Adrenal gland (tissue), 12 donors: ENCODE results near the gene STN1. TPM values are rescaled to one million over a fixed set of nuclear protein-coding genes. Genes with fewer than 3 reads are reported as not detected.

ENCODE experiments used
- DNase-seq, 7 donors: peaks; one replicate each; pipeline ENCODE4 v3.0.0-alpha.2; 2019 to 2020
- H3K27ac ChIP-seq, 5 donors: fragments of 200-600 bp; sonication (generic) in 4 of 5; 1 replicate in 3 of 5; 2 replicates in 2 of 5; pipeline versions ENCODE4 v1.5.1 to v1.8.0; 2016 to 2020; ENCODE audit warnings: mild to moderate bottlenecking in 1 of 5
- H3K27me3 ChIP-seq: fragments of 200-600 bp; 2 replicates; pipeline ENCODE4 v1.8.0; 2021
- H3K36me3 ChIP-seq, 2 donors: fragments of 200-600 bp; replicated peaks in 1 of 2; 1 replicate in 1 of 2; 2 replicates in 1 of 2; pipeline versions ENCODE4 v1.5.1 to v1.8.0; 2018 to 2022
- H3K4me1 ChIP-seq, 2 donors: fragments of 200-600 bp; replicated peaks in 1 of 2; 1 replicate in 1 of 2; 2 replicates in 1 of 2; pipeline versions ENCODE4 v1.5.1 to v1.8.0; 2018 to 2021
- H3K4me3 ChIP-seq, 4 donors: fragments of 200-600 bp; sonication (generic) in 3 of 4; one replicate each; pipeline ENCODE4 v1.5.1; 2016 to 2018
- H3K9me3 ChIP-seq, 3 donors: fragments of 200-600 bp; sonication (generic) in 1 of 3; replicated peaks in 1 of 3; 1 replicate in 2 of 3; 2 replicates in 1 of 3; pipeline versions ENCODE4 v1.5.1 to v1.8.0; 2016 to 2021
- POLR2A ChIP-seq, 2 donors: fragments of 450-650 bp; IDR thresholded peaks; one replicate each; pipeline ENCODE4 v1.6.1; 2017; ENCODE audit warnings: antibody characterized with exemption in 2 of 2, mild to moderate bottlenecking in 2 of 2, moderate library complexity in 1 of 2
- WGBS, 4 donors: extraction: QIAGEN DNeasy Blood & Tissue Kit in 2 of 4; methylation state at CpG; one replicate each; pipeline versions ENCODE4 v1.1.5 to v1.1.7; 2013 to 2017; 5-methylcytosine and 5-hydroxymethylcytosine counted together
- intact Hi-C, 2 donors: fragments of 100-400 bp; cut with DNase I; formaldehyde crosslinking; loops; one replicate each; pipeline versions ENCODE4 v1.14.1 to v1.15.0; 2022 to 2023
- polyA plus RNA-seq, 3 donors: library from polyadenylated mRNA; stranded (reverse); fragments of 200-250 nt in 2 of 3; fragments of 350-450 nt in 1 of 3; fragmentation: Illumina TruSeq in 1 of 3; extraction: RNeasy Lipid Tissue Mini Kit (QIAGEN cat#74804) in 1 of 3; gene quantifications; one replicate each; pipeline ENCODE4 v1.2.3, GENCODE V29; 2013 to 2014
- total RNA-seq, 9 donors: library from RNA; depleted of rRNA in 4 of 9; stranded (reverse); fragments of >200 nt in 4 of 9; fragments of 120-200 nt in 1 of 9; fragmentation: NEBNext Ultra II Directional in 1 of 9; extraction: Animal tissue kit (Norgen Biotek cat#: 25700) in 1 of 9; gene quantifications; one replicate each; pipeline versions ENCODE4 v1.1.0 to v1.2.4, GENCODE V29; 2013 to 2023
- TF ChIP-seq, protein P1 (sequence below), 6 experiments: fragments of 450-650 bp in 4 of 6; fragments of 200-600 bp in 2 of 6; sonication (generic) in 1 of 6; IDR thresholded peaks; 1 replicate in 5 of 6; 2 replicates in 1 of 6; pipeline versions ENCODE4 v1.5.1 to v1.8.0; 2016 to 2021; ENCODE audit warnings: antibody characterized with exemption in 6 of 6, mild to moderate bottlenecking in 2 of 6, moderate library complexity in 1 of 6
- donor health status: healthy with polysubstance abuse.
- donor health status: Bipolar disorder and iron deficiency.
- donor health status: DM: yes; HTN: yes; CAD: no.
- donor health status: DM: no; HTN: no; CAD: no.
- donor health status: DM: no; HTN: no; CAD: no.
- donor health status: DM: yes; HTN: yes; CAD: no.

STN1 gene
- total and polyA plus RNA-seq, 12 donors = 14.8 to 73.6 (median 36.2) TPM

DNA sequence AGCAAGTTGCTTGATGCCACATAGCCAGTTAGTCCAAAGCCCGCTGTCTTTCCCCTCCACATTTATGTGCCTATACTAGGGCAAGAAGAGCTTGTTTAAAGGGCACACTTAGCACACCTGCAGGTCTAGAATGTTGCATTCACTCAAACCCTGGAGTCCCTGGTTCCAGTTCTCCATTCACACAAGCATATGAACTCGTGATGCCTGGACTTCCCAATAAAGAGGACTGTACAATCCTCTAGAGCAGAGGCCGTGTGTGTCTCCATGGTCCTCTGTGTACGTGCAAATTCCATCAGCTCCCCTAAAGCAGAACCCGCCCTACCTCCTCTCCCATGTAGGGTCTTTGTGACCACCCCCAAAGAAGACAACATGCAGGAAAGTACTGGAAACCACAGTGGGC lies 59.6 kb downstream of the STN1 start:
- TF ChIP-seq, protein P1, sequence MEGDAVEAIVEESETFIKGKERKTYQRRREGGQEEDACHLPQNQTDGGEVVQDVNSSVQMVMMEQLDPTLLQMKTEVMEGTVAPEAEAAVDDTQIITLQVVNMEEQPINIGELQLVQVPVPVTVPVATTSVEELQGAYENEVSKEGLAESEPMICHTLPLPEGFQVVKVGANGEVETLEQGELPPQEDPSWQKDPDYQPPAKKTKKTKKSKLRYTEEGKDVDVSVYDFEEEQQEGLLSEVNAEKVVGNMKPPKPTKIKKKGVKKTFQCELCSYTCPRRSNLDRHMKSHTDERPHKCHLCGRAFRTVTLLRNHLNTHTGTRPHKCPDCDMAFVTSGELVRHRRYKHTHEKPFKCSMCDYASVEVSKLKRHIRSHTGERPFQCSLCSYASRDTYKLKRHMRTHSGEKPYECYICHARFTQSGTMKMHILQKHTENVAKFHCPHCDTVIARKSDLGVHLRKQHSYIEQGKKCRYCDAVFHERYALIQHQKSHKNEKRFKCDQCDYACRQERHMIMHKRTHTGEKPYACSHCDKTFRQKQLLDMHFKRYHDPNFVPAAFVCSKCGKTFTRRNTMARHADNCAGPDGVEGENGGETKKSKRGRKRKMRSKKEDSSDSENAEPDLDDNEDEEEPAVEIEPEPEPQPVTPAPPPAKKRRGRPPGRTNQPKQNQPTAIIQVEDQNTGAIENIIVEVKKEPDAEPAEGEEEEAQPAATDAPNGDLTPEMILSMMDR (IDR thresholded peaks at IDR 0.05) = no peak
- TF ChIP-seq POLR2A (IDR thresholded peaks at IDR 0.05) = no peak
- no peaks in the 10 kb centered on the region for H3K9me3 ChIP-seq
- DNase-seq = no peak
- 68 to 87% (median 74%) methylated on average over 5 of the region's 5 CpGs for WGBS, 4 donors
- no peak overlapping the region for H3K27ac ChIP-seq
- H3K4me3 ChIP-seq = no peak overlapping the region
- H3K4me1 ChIP-seq = peaks cover 7 to 17% of the 10 kb centered on the region in 2 donors
- intact Hi-C loops = loop anchor here (2.0 kb wide), 2 partner anchors 144 to 146 kb away; no protein-coding TSS in a partner anchor
- H3K27me3 ChIP-seq = no peaks in the 10 kb centered on the region
- H3K36me3 ChIP-seq = no peaks in the 10 kb centered on the region

DNA sequence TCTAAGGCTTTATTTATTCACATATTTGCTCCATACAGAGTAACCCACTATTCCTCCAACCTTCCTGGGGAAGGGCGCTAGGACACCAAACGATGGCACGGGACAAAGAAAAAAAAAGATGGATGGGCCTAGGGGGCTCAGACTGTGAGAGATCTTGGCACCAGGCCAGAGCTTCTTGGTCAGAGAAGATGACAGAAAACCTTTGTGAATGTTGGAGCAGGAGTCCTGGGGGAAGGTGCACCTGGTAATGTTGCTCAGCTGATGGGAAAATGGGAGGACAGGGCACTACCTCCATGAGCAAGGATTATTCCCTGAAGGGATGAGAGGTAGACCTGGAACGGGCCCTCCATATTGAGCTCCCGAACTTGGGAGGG lies 61.2 kb downstream of the STN1 start:
- 91 to 93% (median 92%) methylated on average over 5 of the region's 5 CpGs for WGBS, 4 donors
- no peak for DNase-seq
- no peak for TF ChIP-seq POLR2A (IDR thresholded peaks at IDR 0.05)
- TF ChIP-seq, protein P1 (IDR thresholded peaks at IDR 0.05) = no peak
- H3K27ac ChIP-seq = no peak overlapping the region
- no peaks in the 10 kb centered on the region for H3K27me3 ChIP-seq
- H3K9me3 ChIP-seq = no peaks in the 10 kb centered on the region
- H3K4me1 ChIP-seq = peaks cover 7 to 32% of the 10 kb centered on the region in 2 donors
- H3K36me3 ChIP-seq = no peaks in the 10 kb centered on the region
- no peak overlapping the region for H3K4me3 ChIP-seq
- intact Hi-C loops = no loop called here

- Histone ChIP-seq H3K4me1 (peaks cover 7 to 38% of the 10 kb centered on the region in 2 donors), H3K36me3 (no peaks in the 10 kb centered on the region), H3K4me3 (peak overlapping the region in 2 of 4 donors; percentile 12 to 65), H3K27ac (peak overlapping the region in 1 of 5 donors; percentile 57), H3K9me3 (no peaks in the 10 kb centered on the region), H3K27me3 (no peaks in the 10 kb centered on the region)
- TF ChIP-seq POLR2A (IDR thresholded peaks at IDR 0.05) = no peak
- TF ChIP-seq, protein P1 (IDR thresholded peaks at IDR 0.05) = no peak
- 23 to 36% (median 27%) methylated on average over 23 to 34 of the region's 34 CpGs for WGBS, 4 donors
- intact Hi-C loops = no loop called here
- no peak for DNase-seq
Observed at GRCh38 chr10:103855852-103856796, 61.9 kb downstream of the STN1 start.

DNA sequence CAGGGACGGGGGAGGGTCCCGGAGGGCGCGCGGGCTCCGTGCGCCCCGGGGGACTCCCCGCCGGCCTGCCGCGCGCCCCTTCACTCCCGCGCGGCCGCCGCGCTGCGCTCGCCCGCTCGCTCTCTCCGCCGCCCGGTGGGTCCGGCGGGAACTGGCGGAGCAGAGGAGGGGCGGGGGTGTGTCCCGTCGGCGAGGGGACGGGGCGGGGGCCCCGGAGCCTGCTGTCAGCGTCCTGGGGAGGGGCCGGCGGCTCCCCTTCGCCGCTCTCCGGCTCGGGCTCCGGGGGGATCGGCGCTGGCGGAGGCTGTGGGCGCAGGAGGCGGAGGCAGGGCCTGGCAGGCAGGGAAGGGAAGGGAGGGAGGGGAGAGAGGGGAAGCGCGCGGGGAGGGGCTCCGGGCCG lies 62.6 kb downstream of the STN1 start, which contains the start of gene SH3PXD2A:
Gene SH3PXD2A, minus strand, starts transcription at position 153 of the 400 bp plus-strand sequence. CDS start 310 bp downstream, outside the sequence.
- no peaks in the 10 kb centered on the region for H3K36me3 ChIP-seq
- peak within 1 kb of the TSS in 3 of 5 donors; percentile 5 to 57 (median 30) for H3K27ac ChIP-seq
- TF ChIP-seq POLR2A (IDR thresholded peaks at IDR 0.05) = no peak
- TF ChIP-seq, protein P1 (IDR thresholded peaks at IDR 0.05) = peak in 2 of 6 experiments; percentile 0 to 24
- peaks cover 7 to 45% of the 10 kb centered on the region in 2 donors for H3K4me1 ChIP-seq
- no peaks in the 10 kb centered on the region for H3K27me3 ChIP-seq
- H3K4me3 ChIP-seq = peak within 1 kb of the TSS in 2 of 4 donors; percentile 39 to 65
- H3K9me3 ChIP-seq = no peaks in the 10 kb centered on the region
- 0 to 2% (median 0%) methylated on average over 1 to 54 of the region's 54 CpGs; no CpG with 5 or more reads in 1 of the 4 donors for WGBS, 4 donors
- intact Hi-C loops = no loop called here
- peak in 1 of 7 donors; percentile 24 for DNase-seq
